GM12878 (cell line): ENCODE measurements around the gene ADAMTSL3. TPM values are rescaled to one million over a fixed set of nuclear protein-coding genes. Genes with fewer than 3 reads are reported as not detected.

Experiments used
- ATAC-seq: fragments of 200-7000 bp; cut with Tn5 transposase; 3 replicates; pipeline ENCODE4 v1.9.1; 2020; ENCODE audit warnings: mild to moderate bottlenecking, moderate library complexity
- BruUV-seq: library from RNA; stranded (reverse); fragments of 400-500 nt; replicated peaks from 2 replicates; lab custom pipeline; 2021; lab: Mats Ljungman, UMichigan
- CTCF ChIA-PET: fragments of 300-600 bp; sonication (Branson Sonifier 250); formaldehyde crosslinking; extraction: SDS; loops from one replicate; lab custom pipeline; 2021; ENCODE audit warnings: inconsistent platforms; lab: Yijun Ruan, JAX
- POLR2A ChIA-PET: fragments of 350-600 bp; formaldehyde crosslinking; extraction: SDS; loops from one replicate; lab custom pipeline; 2021; ENCODE audit warnings: inconsistent platforms; lab: Charles Lee
- RAD21 ChIA-PET: fragments of 300-600 bp; sonication (Branson Sonifier 250); formaldehyde crosslinking; loops from one replicate; lab custom pipeline; 2023; ENCODE audit warnings: antibody characterized with exemption; ENCODE audit not compliant: unreplicated experiment; lab: Charles Lee
- SMC1A ChIA-PET: fragments of 300-600 bp; sonication (Branson Sonifier 250); formaldehyde crosslinking; loops from one replicate; lab custom pipeline; 2023; ENCODE audit not compliant: unreplicated experiment, uncharacterized antibody; lab: Charles Lee
- DNase-seq: peaks from one replicate; pipeline ENCODE4 v3.0.0-alpha.2; 2011; ENCODE audit warnings: low read depth, low spot score
- FAIRE-seq: peaks from 3 replicates; lab custom pipeline; 2011; peaks lifted over from hg19 to GRCh38; lab: Jason Lieb, UNC
- H2AFZ ChIP-seq: 2 replicates; pipeline ENCODE4 v1.6.0; 2011; ENCODE audit warnings: low read depth, low read length, control low read depth; ENCODE audit not compliant: control insufficient read depth
- H3K27ac ChIP-seq: 2 replicates; pipeline ENCODE4 v1.5.1; 2011; ENCODE audit warnings: control low read depth; ENCODE audit not compliant: control insufficient read depth, insufficient read depth
- H3K27me3 ChIP-seq, 2 experiments: replicated peaks in 1 of 2; 2 replicates each; pipeline versions ENCODE4 v1.6.0 to v1.6.1; 2011; ENCODE audit warnings: low read length in 1 of 2; ENCODE audit not compliant: control insufficient read depth in 2 of 2, insufficient read depth in 2 of 2
- H3K36me3 ChIP-seq, 2 experiments: 2 replicates each; pipeline ENCODE4 v1.5.1; 2011; ENCODE audit warnings: low read length in 1 of 2; ENCODE audit not compliant: control insufficient read depth in 2 of 2, insufficient read depth in 2 of 2
- H3K4me1 ChIP-seq: 2 replicates; pipeline ENCODE4 v1.6.1; 2011; ENCODE audit warnings: mild to moderate bottlenecking, low read length, moderate library complexity, mixed read lengths; ENCODE audit not compliant: control insufficient read depth, insufficient read depth
- H3K4me2 ChIP-seq: 2 replicates; pipeline ENCODE4 v1.6.0; 2011; ENCODE audit warnings: control low read depth; ENCODE audit not compliant: control insufficient read depth, insufficient read depth
- H3K4me3 ChIP-seq: fragments of 200-600 bp; sonication (generic); 2 replicates; pipeline ENCODE4 v1.5.1; 2016
- H3K79me2 ChIP-seq: 2 replicates; pipeline ENCODE4 v1.6.0; 2011; ENCODE audit warnings: low read length; ENCODE audit not compliant: control insufficient read depth, insufficient read depth
- H3K9ac ChIP-seq: 2 replicates; pipeline ENCODE4 v1.8.0; 2011; ENCODE audit warnings: low read length, control low read depth, mixed read lengths; ENCODE audit not compliant: control insufficient read depth, insufficient read depth
- H3K9me3 ChIP-seq: replicated peaks from 3 replicates; pipeline ENCODE4 v1.5.1; 2011; ENCODE audit warnings: mild to moderate bottlenecking, low read length; ENCODE audit not compliant: control insufficient read depth, insufficient read depth
- H4K20me1 ChIP-seq: 2 replicates; pipeline ENCODE4 v1.6.0; 2011; ENCODE audit not compliant: control insufficient read depth, insufficient read depth
- BMI1 ChIP-seq: fragments of 450-650 bp; IDR thresholded peaks from 2 replicates; pipeline ENCODE4 v1.6.1; 2016; ENCODE audit warnings: mild to moderate bottlenecking, moderate library complexity, borderline replicate concordance
- CBX5 ChIP-seq: sonication (generic); IDR thresholded peaks from 2 replicates; pipeline ENCODE4 v1.6.1; 2016; ENCODE audit warnings: low read depth, moderate library complexity, mild to moderate bottlenecking, inconsistent platforms
- KDM1A ChIP-seq: fragments of 200-600 bp; sonication (generic); IDR thresholded peaks from 2 replicates; pipeline ENCODE4 v1.6.1; 2016; ENCODE audit warnings: borderline replicate concordance
- LARP7 ChIP-seq: fragments of 450-650 bp; IDR thresholded peaks from 2 replicates; pipeline ENCODE4 v1.6.1; 2017; ENCODE audit warnings: mild to moderate bottlenecking
- NBN ChIP-seq: fragments of 450-650 bp; IDR thresholded peaks from 2 replicates; pipeline ENCODE4 v1.6.1; 2016
- RBBP5 ChIP-seq: fragments of 200-600 bp; sonication (generic); conservative IDR thresholded peaks from 2 replicates; pipeline ENCODE4 v1.6.1; 2016
- ZBED1 ChIP-seq: IDR thresholded peaks from 2 replicates; pipeline ENCODE4 v1.6.1; 2016; ENCODE audit warnings: borderline replicate concordance
- ZNF207 ChIP-seq: fragments of 450-650 bp; IDR thresholded peaks from 2 replicates; pipeline ENCODE4 v1.6.1; 2014; ENCODE audit warnings: antibody characterized with exemption, mild to moderate bottlenecking, borderline replicate concordance
- ZSCAN29 ChIP-seq: fragments of 450-650 bp; IDR thresholded peaks from 2 replicates; pipeline ENCODE4 v1.6.1; 2017; ENCODE audit warnings: mild to moderate bottlenecking, moderate library complexity
- ZZZ3 ChIP-seq: IDR thresholded peaks from 2 replicates; pipeline ENCODE4 v1.6.1; 2011; ENCODE audit warnings: low read depth; ENCODE audit not compliant: control insufficient read depth, insufficient read length
- WGBS: methylation state at CpG from one replicate; pipeline ENCODE4 v1.1.6; 2016; ENCODE audit warnings: low lambda C conversion rate; ENCODE audit not compliant: insufficient replicate concordance, insufficient coverage; ENCODE audit errors: missing lambda C conversion rate; 5-methylcytosine and 5-hydroxymethylcytosine counted together
- in situ Hi-C: fragments of 300-500 bp; cut with MboI; formaldehyde crosslinking; loops from 9 replicates; pipeline ENCODE4 v1.14.3; 2018; ENCODE audit warnings: mixed read lengths
- intact Hi-C: fragments of 100-400 bp; cut with micrococcal nuclease; formaldehyde crosslinking; loops from one replicate; pipeline ENCODE4 v1.14.2; 2022; ENCODE audit not compliant: unreplicated experiment
- polyA plus RNA-seq, 11 experiments: library from polyadenylated mRNA; depleted of rRNA in 4 of 11; unstranded in 6 of 11; stranded (reverse) in 5 of 11; fragments of >200 nt; fragmentation: Nextera tagmentation in 4 of 11; fragmentation: Illumina TruSeq in 1 of 11; extraction: Ambion mirVana in 4 of 11; extraction: Trizol in 1 of 11; gene quantifications; 1 replicate in 1 of 11; 2 replicates in 10 of 11; pipeline versions ENCODE4 v1.2.1 to v1.2.3, GENCODE V29; 2011 to 2016; ENCODE audit warnings: inconsistent platforms in 2 of 11, missing spikeins in 2 of 11, low read depth in 1 of 11
- total RNA-seq, 4 experiments: library from RNA; depleted of rRNA in 3 of 4; stranded (reverse); fragments of >200 nt in 3 of 4; fragmentation: Illumina TruSeq in 1 of 4; extraction: Trizol in 1 of 4; gene quantifications; 2 replicates each; pipeline versions ENCODE4 v1.2.1 to v1.2.3, GENCODE V29; 2013 to 2021
- TF ChIP-seq, protein P1 (sequence below): fragments of 450-650 bp; IDR thresholded peaks from 2 replicates; pipeline ENCODE4 v1.6.1; 2017; ENCODE audit warnings: mild to moderate bottlenecking
- TF ChIP-seq, protein P2 (sequence below): IDR thresholded peaks from 2 replicates; pipeline ENCODE4 v1.6.1; 2012; ENCODE audit warnings: low read depth, low read length, improper control_type of control experiment
- TF ChIP-seq, protein P3 (sequence below): fragments of 450-650 bp; IDR thresholded peaks from 2 replicates; pipeline ENCODE4 v1.6.1; 2017; ENCODE audit warnings: low read depth, mild to moderate bottlenecking, moderate library complexity

The ADAMTSL3 gene
- total and polyA plus RNA-seq, 10 of the 15 experiments (the other 5 are each of a cell fraction or from before 2014, with no cell fraction given), result 0.01 to 0.28 (median 0.13) TPM

GRCh38 chr15:83919319-83919830, 265.5 kb downstream of the ADAMTSL3 start (continued):
- 0 out of 2 replicates have a peak, but pooled peaks have one; percentile 62 for TF ChIP-seq BMI1

GRCh38 chr15:83919978-83920510, 266.1 kb downstream of the ADAMTSL3 start:
- Histone ChIP-seq H4K20me1 (no peaks in the 10 kb centered on the region), H3K9me3 (no peaks in the 10 kb centered on the region; the same call in 2 of the 3 replicates), H3K4me1 (peaks cover 20% of the 10 kb centered on the region), H3K27me3 (no peaks in the 10 kb centered on the region), H2AFZ (peak overlapping the region; percentile 91), H3K79me2 (no peaks in the 10 kb centered on the region), H3K4me2 (peak overlapping the region; percentile 88), H3K36me3 (no peaks in the 10 kb centered on the region), H3K27ac (peak overlapping the region; percentile 68), H3K9ac (no peak overlapping the region), H3K4me3 (peak overlapping the region; percentile 28; the same call in 1 of the 2 replicates)
- BruUV-seq, result no TSS peak
- in situ Hi-C loops, result no loop called here
- ATAC-seq, result no peak
- ChIA-PET CTCF (interaction anchor here (1.0 to 2.0 kb wide), 4 partner anchors 8 to 54 kb away, joined by 3 to 8 read pairs (median 5); no protein-coding TSS in a partner anchor), POLR2A (interaction anchor here (1.1 to 1.3 kb wide), 3 partner anchors 8 to 74 kb away, joined by 3 read pairs; no protein-coding TSS in a partner anchor), RAD21 (interaction anchor here (0.6 to 3.1 kb wide), 6 partner anchors 8 to 64 kb away, joined by 3 to 15 read pairs (median 6); no protein-coding TSS in a partner anchor), SMC1A (interaction anchor here (0.8 to 2.7 kb wide), 8 partner anchors 8 to 85 kb away, joined by 3 to 18 read pairs (median 6); no protein-coding TSS in a partner anchor)
- intact Hi-C loops, result loop anchor here (1.0 kb wide), 1 partner anchor 8 kb away; no protein-coding TSS in a partner anchor
- TF ChIP-seq CBX5 (no peak), ZZZ3 (no peak), KDM1A (no peak), NBN (no peak), ZSCAN29 (no peak), RBBP5 (no peak), ZBED1 (no peak), ZNF207 (no peak), LARP7 (no peak)
- TF ChIP-seq, protein P1, sequence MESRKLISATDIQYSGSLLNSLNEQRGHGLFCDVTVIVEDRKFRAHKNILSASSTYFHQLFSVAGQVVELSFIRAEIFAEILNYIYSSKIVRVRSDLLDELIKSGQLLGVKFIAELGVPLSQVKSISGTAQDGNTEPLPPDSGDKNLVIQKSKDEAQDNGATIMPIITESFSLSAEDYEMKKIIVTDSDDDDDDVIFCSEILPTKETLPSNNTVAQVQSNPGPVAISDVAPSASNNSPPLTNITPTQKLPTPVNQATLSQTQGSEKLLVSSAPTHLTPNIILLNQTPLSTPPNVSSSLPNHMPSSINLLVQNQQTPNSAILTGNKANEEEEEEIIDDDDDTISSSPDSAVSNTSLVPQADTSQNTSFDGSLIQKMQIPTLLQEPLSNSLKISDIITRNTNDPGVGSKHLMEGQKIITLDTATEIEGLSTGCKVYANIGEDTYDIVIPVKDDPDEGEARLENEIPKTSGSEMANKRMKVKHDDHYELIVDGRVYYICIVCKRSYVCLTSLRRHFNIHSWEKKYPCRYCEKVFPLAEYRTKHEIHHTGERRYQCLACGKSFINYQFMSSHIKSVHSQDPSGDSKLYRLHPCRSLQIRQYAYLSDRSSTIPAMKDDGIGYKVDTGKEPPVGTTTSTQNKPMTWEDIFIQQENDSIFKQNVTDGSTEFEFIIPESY, result no peak
- TF ChIP-seq, protein P2, sequence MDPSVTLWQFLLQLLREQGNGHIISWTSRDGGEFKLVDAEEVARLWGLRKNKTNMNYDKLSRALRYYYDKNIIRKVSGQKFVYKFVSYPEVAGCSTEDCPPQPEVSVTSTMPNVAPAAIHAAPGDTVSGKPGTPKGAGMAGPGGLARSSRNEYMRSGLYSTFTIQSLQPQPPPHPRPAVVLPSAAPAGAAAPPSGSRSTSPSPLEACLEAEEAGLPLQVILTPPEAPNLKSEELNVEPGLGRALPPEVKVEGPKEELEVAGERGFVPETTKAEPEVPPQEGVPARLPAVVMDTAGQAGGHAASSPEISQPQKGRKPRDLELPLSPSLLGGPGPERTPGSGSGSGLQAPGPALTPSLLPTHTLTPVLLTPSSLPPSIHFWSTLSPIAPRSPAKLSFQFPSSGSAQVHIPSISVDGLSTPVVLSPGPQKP, result no peak
- TF ChIP-seq, protein P3, sequence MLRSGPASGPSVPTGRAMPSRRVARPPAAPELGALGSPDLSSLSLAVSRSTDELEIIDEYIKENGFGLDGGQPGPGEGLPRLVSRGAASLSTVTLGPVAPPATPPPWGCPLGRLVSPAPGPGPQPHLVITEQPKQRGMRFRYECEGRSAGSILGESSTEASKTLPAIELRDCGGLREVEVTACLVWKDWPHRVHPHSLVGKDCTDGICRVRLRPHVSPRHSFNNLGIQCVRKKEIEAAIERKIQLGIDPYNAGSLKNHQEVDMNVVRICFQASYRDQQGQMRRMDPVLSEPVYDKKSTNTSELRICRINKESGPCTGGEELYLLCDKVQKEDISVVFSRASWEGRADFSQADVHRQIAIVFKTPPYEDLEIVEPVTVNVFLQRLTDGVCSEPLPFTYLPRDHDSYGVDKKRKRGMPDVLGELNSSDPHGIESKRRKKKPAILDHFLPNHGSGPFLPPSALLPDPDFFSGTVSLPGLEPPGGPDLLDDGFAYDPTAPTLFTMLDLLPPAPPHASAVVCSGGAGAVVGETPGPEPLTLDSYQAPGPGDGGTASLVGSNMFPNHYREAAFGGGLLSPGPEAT, result no peak
- 80% methylated on average over 5 of the region's 5 CpGs for WGBS
- no peak for DNase-seq
- no peak for FAIRE-seq
